B cell (primary cell): ENCODE data around the gene NTPCR. TPM values are rescaled to one million over a fixed set of nuclear protein-coding genes. Genes with fewer than 3 reads are reported as not detected.

ENCODE experiments used
- ATAC-seq: fragments of 200-7000 bp; cut with Tn5 transposase; one replicate; pipeline ENCODE4 v1.10.0; 2021; ENCODE audit warnings: low read depth, mild to moderate bottlenecking, moderate number of reproducible peaks, moderate library complexity
- CTCF ChIA-PET: fragments of 350-600 bp; sonication (Branson Sonifier 250); formaldehyde crosslinking; loops from one replicate; lab custom pipeline; 2021; ENCODE audit warnings: antibody characterized with exemption, inconsistent platforms; lab: Charles Lee
- POLR2A ChIA-PET: fragments of 350-600 bp; sonication (Branson Sonifier 250); formaldehyde crosslinking; loops from one replicate; lab custom pipeline; 2021; ENCODE audit warnings: antibody characterized with exemption; lab: Charles Lee
- DNase-seq: peaks from one replicate; pipeline ENCODE4 v3.0.0; 2013
- H2AFZ ChIP-seq: 2 replicates; pipeline ENCODE4 v1.6.1; 2012; ENCODE audit warnings: mild to moderate bottlenecking, low read depth, low read length; ENCODE audit not compliant: insufficient read depth, poor library complexity, severe bottlenecking
- H3K27ac ChIP-seq, 2 donors: 1 replicate in 1 of 2; 2 replicates in 1 of 2; pipeline ENCODE4 v1.5.1; 2012 to 2013; ENCODE audit warnings: low read length in 2 of 2, mild to moderate bottlenecking in 2 of 2, moderate library complexity in 1 of 2
- H3K27me3 ChIP-seq, 4 experiments: fragments of 200-600 bp in 1 of 4; sonication (generic) in 1 of 4; replicated peaks in 1 of 4; 1 replicate in 2 of 4; 2 replicates in 2 of 4; pipeline versions ENCODE4 v1.6.1 to v1.7.0; 2013 to 2016; ENCODE audit warnings: low read length in 3 of 4, mild to moderate bottlenecking in 2 of 4, mixed read lengths in 1 of 4, moderate library complexity in 1 of 4; ENCODE audit not compliant: insufficient read depth in 4 of 4, control insufficient read depth in 3 of 4; ENCODE audit errors: control extremely low read depth in 1 of 4
- H3K36me3 ChIP-seq, 2 experiments: replicated peaks in 1 of 2; 1 replicate in 1 of 2; 2 replicates in 1 of 2; pipeline versions ENCODE4 v1.6.1 to v1.7.1; 2013; ENCODE audit warnings: low read length in 1 of 2; ENCODE audit not compliant: insufficient read depth in 2 of 2, control insufficient read depth in 1 of 2; ENCODE audit errors: control extremely low read depth in 1 of 2, extremely low read depth in 1 of 2
- H3K4me1 ChIP-seq, 2 donors: fragments of 200-600 bp in 1 of 2; sonication (generic) in 1 of 2; 1 replicate in 1 of 2; 2 replicates in 1 of 2; pipeline versions ENCODE4 v1.5.1 to v1.6.1; 2013 to 2017; ENCODE audit warnings: low read length in 2 of 2; ENCODE audit not compliant: control insufficient read depth in 2 of 2, insufficient read depth in 2 of 2
- H3K4me2 ChIP-seq: replicated peaks from 2 replicates; pipeline ENCODE3; 2012; ENCODE audit warnings: mild to moderate bottlenecking, low read depth, low read length; ENCODE audit not compliant: poor library complexity, severe bottlenecking
- H3K4me3 ChIP-seq, 5 experiments: fragments of 200-600 bp in 1 of 5; sonication (generic) in 1 of 5; 1 replicate in 3 of 5; 2 replicates in 2 of 5; pipeline versions ENCODE4 v1.5.1 to v1.7.0; 2011 to 2016; ENCODE audit warnings: low read length in 4 of 5, mild to moderate bottlenecking in 4 of 5, low read depth in 2 of 5, control low read depth in 1 of 5, moderate library complexity in 1 of 5; ENCODE audit not compliant: insufficient read depth in 1 of 5; ENCODE audit errors: control extremely low read depth in 1 of 5, extremely low read depth in 1 of 5
- H3K79me2 ChIP-seq: fragments of 200-600 bp; sonication (generic); one replicate; pipeline ENCODE4 v1.6.0; 2016; ENCODE audit warnings: low read length; ENCODE audit not compliant: control insufficient read depth, insufficient read depth
- H3K9ac ChIP-seq: fragments of 200-600 bp; sonication (generic); 2 replicates; pipeline ENCODE4 v1.6.1; 2017; ENCODE audit warnings: mild to moderate bottlenecking, low read length, moderate library complexity
- H3K9me3 ChIP-seq, 3 donors: one replicate each; pipeline versions ENCODE4 v1.6.1 to v1.7.1; 2013; ENCODE audit warnings: low read length in 2 of 3; ENCODE audit not compliant: control insufficient read depth in 2 of 3, insufficient read depth in 1 of 3; ENCODE audit errors: control extremely low read depth in 1 of 3
- H4K20me1 ChIP-seq: 2 replicates; pipeline ENCODE4 v1.6.0; 2012; ENCODE audit warnings: mild to moderate bottlenecking, low read length; ENCODE audit not compliant: insufficient read depth, control insufficient read depth, poor library complexity, severe bottlenecking
- H3K27ac Mint-ChIP-seq: one replicate; pipeline ENCODE4 v1.8.0; 2021; ENCODE audit warnings: mixed read lengths
- H3K27me3 Mint-ChIP-seq: one replicate; pipeline ENCODE4 v1.8.0; 2021; ENCODE audit warnings: mixed read lengths
- H3K4me1 Mint-ChIP-seq: one replicate; pipeline ENCODE4 v1.8.0; 2021; ENCODE audit warnings: mixed read lengths
- H3K4me3 Mint-ChIP-seq: one replicate; pipeline ENCODE4 v1.8.0; 2021; ENCODE audit warnings: mixed read lengths
- H3K9me3 Mint-ChIP-seq: one replicate; pipeline ENCODE4 v1.8.0; 2022; ENCODE audit warnings: mixed read lengths; ENCODE audit not compliant: insufficient read depth
- EZH2 ChIP-seq: IDR thresholded peaks from 2 replicates; pipeline ENCODE4 v1.6.1; 2012; ENCODE audit warnings: borderline replicate concordance, low read depth, mild to moderate bottlenecking, moderate library complexity, low read length; ENCODE audit not compliant: insufficient read depth, poor library complexity, severe bottlenecking
- WGBS: methylation state at CpG from one replicate; pipeline ENCODE4 v1.1.5; 2013; ENCODE audit warnings: missing lambda C conversion rate; ENCODE audit not compliant: insufficient coverage; 5-methylcytosine and 5-hydroxymethylcytosine counted together
- intact Hi-C: fragments of 100-400 bp; cut with micrococcal nuclease; formaldehyde crosslinking; loops from one replicate; pipeline ENCODE4 v1.10.0; 2022
- polyA plus RNA-seq: library from polyadenylated mRNA; depleted of rRNA; stranded (reverse); fragments of >200 nt; gene quantifications from 2 replicates; pipeline ENCODE4 v1.2.3, GENCODE V29; 2012
- total RNA-seq, 2 donors: library from RNA; stranded (reverse); fragments of 120-200 nt in 1 of 2; gene quantifications; 1 replicate in 1 of 2; 2 replicates in 1 of 2; pipeline versions ENCODE4 v1.2.3 to v1.2.4, GENCODE V29; 2013 to 2022
- TF ChIP-seq, protein P1 (sequence below): fragments of 200-600 bp; IDR thresholded peaks from one replicate; pipeline ENCODE4 v1.8.0; 2022; ENCODE audit warnings: antibody characterized with exemption, mild to moderate bottlenecking

Gene NTPCR
- total and polyA plus RNA-seq, 2 donors (not counting 1 experiment from before 2014, with no cell fraction given) = 7.6 to 16.5 TPM

DNA sequence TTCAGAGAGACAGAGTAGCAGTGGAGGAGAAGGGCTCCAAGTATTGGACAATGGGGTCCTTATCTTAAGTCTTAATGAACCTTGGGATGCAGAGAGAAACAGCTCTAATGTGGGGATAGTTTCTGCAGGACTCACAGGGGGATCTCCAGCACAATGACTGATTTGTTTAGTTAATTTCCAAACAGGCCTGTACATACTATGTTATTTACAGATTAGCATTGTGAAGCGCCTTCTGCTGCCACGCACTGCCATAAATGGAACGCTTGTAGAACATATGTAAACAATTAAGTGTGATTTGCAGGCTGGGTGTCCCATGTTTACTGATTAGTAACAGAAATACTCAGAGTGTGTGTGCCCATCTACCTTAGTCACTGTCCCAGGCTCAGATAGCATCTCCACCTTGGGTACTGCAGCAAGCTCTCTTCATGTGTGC lies 56.1 kb downstream of the NTPCR start:
- H3K4me3 Mint-ChIP-seq = no peak overlapping the region
- POLR2A ChIA-PET = no interaction called here
- Histone ChIP-seq H3K36me3 (no peaks in the 10 kb centered on the region), H3K4me2 (no peak overlapping the region), H3K27me3 (no peaks in the 10 kb centered on the region), H3K4me3 (no peak overlapping the region), H3K27ac (no peak overlapping the region), H4K20me1 (no peaks in the 10 kb centered on the region), H3K4me1 (no peaks in the 10 kb centered on the region), H3K9ac (no peak overlapping the region), H3K79me2 (no peaks in the 10 kb centered on the region), H3K9me3 (no peaks in the 10 kb centered on the region), H2AFZ (no peak overlapping the region)
- CTCF ChIA-PET = no interaction called here
- no CpG with 5 or more reads among the region's 3 CpGs for WGBS
- no peaks in the 10 kb centered on the region for H3K9me3 Mint-ChIP-seq
- intact Hi-C loops = no loop called here
- no peaks in the 10 kb centered on the region for H3K4me1 Mint-ChIP-seq
- DNase-seq (no peak), ATAC-seq (no peak)
- no peak overlapping the region for H3K27ac Mint-ChIP-seq
- no peaks in the 10 kb centered on the region for H3K27me3 Mint-ChIP-seq
- no peak for TF ChIP-seq EZH2
- TF ChIP-seq, protein P1, sequence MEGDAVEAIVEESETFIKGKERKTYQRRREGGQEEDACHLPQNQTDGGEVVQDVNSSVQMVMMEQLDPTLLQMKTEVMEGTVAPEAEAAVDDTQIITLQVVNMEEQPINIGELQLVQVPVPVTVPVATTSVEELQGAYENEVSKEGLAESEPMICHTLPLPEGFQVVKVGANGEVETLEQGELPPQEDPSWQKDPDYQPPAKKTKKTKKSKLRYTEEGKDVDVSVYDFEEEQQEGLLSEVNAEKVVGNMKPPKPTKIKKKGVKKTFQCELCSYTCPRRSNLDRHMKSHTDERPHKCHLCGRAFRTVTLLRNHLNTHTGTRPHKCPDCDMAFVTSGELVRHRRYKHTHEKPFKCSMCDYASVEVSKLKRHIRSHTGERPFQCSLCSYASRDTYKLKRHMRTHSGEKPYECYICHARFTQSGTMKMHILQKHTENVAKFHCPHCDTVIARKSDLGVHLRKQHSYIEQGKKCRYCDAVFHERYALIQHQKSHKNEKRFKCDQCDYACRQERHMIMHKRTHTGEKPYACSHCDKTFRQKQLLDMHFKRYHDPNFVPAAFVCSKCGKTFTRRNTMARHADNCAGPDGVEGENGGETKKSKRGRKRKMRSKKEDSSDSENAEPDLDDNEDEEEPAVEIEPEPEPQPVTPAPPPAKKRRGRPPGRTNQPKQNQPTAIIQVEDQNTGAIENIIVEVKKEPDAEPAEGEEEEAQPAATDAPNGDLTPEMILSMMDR = no peak

DNA sequence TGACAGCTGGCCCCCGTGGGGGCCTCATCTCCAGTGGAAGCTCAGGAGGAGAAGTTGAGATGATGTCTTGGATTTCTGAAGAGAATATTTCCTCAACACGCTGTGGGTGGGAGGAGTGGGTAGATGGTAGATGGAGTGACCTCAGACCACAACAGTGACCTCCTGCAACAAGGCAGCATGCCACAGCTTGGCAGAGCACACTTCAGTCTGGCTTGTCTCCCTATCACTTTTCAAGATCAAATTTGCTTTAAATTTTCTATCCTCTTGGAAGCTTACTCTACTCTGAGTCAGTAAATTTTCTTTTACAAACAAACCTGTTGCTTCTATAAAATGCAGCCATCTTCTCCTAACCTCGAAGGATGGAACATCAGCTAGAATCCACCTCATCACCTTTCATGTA lies 59.7 kb downstream of the NTPCR start:
- Mint-ChIP-seq H3K27me3 (no peaks in the 10 kb centered on the region), H3K27ac (no peak overlapping the region), H3K9me3 (no peaks in the 10 kb centered on the region), H3K4me1 (no peaks in the 10 kb centered on the region), H3K4me3 (no peak overlapping the region)
- no peaks in the 10 kb centered on the region for H3K4me1 ChIP-seq
- no peaks in the 10 kb centered on the region for H4K20me1 ChIP-seq
- no peak overlapping the region for H3K9ac ChIP-seq
- no peak overlapping the region for H2AFZ ChIP-seq
- 93% methylated on average over 1 of the region's 3 CpGs for WGBS
- no peaks in the 10 kb centered on the region for H3K79me2 ChIP-seq
- H3K27me3 ChIP-seq = no peaks in the 10 kb centered on the region
- TF ChIP-seq, protein P1 = no peak
- TF ChIP-seq EZH2 = no peak
- H3K27ac ChIP-seq = no peak overlapping the region
- no peak overlapping the region for H3K4me2 ChIP-seq
- intact Hi-C loops = no loop called here
- DNase-seq (no peak), ATAC-seq (no peak)
- POLR2A ChIA-PET = no interaction called here
- peaks cover 0 to 2% of the 10 kb centered on the region in 2 experiments for H3K36me3 ChIP-seq
- CTCF ChIA-PET = no interaction called here
- no peaks in the 10 kb centered on the region for H3K9me3 ChIP-seq
- H3K4me3 ChIP-seq = no peak overlapping the region
